HG03354 (cell line): ENCODE results near the gene SLC5A9.
A peak's percentile ranks its signal among the peaks of the same experiment; 100 is the strongest.

Source experiments
- ATAC-seq: cut with Tn5 transposase; IDR thresholded peaks from one replicate; pipeline ENCODE4 v1.9.1; 2021; ENCODE audit warnings: mild to moderate bottlenecking; ENCODE audit not compliant: unreplicated experiment, poor library complexity, severe bottlenecking

The SLC5A9 gene

GRCh38 chr1:48222501-48223242 lies at the start of gene SLC5A9:
Gene SLC5A9 (plus strand): TSS chr1:48222716. CDS start chr1:48222737, 21 bp downstream.
- no peak for ATAC-seq

DNA sequence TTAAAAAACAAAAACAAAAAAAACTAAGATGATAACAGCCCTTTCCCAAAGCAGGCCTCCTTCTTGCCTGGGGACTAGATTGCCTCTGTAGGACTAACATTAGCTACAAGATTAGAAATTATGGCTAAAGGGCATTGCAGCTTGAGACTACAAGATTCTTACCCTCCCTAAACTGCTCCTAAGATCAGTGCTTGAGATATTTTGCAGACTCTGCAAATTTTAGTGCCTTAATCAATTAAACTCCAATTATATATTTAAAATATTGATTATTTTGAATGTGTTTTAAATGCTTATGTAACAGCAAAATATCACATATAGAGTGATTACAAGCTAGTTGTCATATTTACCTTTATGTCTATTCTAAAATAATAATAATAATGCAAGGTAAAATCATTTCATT lies 47.4 kb upstream of the SLC5A9 start:
- no peak for ATAC-seq

- ATAC-seq: no peak
These were observed 45.3 kb upstream of the SLC5A9 start for GRCh38 chr1:48177257-48177656.

GRCh38 chr1:48181669-48182367 lies 40.7 kb upstream of the SLC5A9 start:
- peak; percentile 17 for ATAC-seq

- ATAC-seq: peak; percentile 88
These were observed 40.1 kb upstream of the SLC5A9 start for GRCh38 chr1:48182439-48182838.

DNA sequence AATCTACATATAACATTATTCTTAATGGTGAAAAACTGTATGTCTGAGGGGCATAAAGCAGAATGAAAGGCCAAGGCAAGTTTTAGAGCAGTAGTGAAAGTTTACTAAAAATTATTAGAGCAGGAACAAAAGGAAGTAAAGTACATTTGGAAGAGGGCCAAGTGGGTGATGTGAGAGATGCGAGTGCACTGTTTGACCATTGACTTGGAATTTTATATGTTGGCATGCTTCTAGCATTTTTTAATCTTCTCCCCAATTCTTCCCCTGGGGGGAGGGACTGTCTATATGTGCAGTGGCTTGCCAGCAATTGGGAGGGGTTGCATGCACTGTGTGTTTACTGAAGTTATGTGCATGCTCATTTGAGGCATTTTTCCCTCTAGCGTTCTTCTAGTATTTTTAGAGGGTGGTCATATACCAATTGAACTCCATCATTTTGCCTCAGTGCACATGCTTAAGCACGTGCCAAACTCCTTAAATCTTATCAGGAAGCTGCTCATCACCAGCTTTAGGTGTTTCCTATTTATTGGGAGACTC lies 36.1 kb upstream of the SLC5A9 start:
- ATAC-seq: no peak

DNA sequence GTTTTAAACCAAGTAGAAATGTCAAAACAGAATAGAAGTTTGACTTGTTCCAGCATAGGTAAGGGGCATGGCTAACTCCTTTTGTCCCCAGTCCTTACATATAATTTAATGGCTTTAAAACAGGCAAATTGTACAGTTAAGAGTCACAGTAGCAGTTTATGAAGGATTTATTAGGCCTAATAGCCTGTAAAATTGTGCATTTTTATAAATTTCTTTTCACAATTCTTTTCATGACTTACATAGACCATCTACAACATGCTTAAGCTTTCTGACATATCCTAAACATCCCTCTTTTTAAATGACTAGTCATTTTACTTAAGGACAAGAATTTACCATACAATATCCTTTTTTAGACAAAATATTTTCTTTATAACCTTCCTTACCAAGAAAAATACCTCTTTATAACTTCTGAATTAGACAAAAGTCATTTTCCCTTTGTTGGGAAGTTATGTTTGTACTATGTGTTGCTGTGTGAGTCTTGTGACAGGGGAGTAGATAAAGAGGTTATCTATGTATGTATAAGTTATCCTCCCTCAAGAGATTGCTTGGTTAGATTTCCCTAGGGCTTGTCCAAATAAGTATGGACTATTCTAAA lies 34.5 kb upstream of the SLC5A9 start:
- no peak for ATAC-seq

GRCh38 chr1:48190881-48191280 lies 31.6 kb upstream of the SLC5A9 start:
- ATAC-seq: no peak

DNA sequence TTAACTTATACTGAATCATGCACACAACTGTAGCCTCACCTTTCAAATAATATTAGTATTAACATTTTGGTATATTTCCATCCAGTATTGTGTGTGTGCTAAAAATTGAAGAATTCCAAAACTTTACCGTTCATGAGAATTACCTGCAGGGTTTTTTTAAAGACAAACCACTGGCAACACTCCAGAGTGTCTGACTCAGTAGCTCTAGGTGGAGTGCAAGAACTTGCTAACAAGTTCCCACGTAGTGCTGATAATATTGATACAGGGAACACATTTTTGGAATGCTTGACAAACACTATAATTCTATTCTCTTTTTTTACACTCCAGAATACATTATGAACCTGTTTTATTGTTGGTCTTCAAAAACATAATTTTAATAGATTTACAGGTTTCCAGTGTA lies 27.7 kb upstream of the SLC5A9 start:
- no peak for ATAC-seq

GRCh38 chr1:48196237-48196636 lies 26.3 kb upstream of the SLC5A9 start:
- ATAC-seq: no peak

DNA sequence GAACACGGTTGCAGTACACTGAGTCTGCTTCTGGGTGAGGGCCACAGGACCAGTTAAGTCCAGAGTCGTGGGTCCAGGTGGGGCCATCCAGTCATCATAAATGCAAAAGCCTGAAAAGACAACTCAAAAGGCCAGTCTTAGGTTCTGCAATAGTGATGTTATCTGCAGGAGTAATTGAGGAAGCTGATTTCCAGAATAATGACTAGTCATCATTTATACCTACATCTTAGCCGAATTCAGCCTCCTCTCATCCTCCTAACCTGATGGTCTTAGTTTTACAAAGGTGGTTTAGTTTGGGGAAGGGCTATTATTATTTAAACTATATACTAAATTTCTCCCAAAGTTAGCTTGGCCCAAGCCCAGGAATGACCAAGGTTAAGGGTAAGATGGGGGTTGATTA lies 23.5 kb upstream of the SLC5A9 start:
- ATAC-seq: no peak

DNA sequence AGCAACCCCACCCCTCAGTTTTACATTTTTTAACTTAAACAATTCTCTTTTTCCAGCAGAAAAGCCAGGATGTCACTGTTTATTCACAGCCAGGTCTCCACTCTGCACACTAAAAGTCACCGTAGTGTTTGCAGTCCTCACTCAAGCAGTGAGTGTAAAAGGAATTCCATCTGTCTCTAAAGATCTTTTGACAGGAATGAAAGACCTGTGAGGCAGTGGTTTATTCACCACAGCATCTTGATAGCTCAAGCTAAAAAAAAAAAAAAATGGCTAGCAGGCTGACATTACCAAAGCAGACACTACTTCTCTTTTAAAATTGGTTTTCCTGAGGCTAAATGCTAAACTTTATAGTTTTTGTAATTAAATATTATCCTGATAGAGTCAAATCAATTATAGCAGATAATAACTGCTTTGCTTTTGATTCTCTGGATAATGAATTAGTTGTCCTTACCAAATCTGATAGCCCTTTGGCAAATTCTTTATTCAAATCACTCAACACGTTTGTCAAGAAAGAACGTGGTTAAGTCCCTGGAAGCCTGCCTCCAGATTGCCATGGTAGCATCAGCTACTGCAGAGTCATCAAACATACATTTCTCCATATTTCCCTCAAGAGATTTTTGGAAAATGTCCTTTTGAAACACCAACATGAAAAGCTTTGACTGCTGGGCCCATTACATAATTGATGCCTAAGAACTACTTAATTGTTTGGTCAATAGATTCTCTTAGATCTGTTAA lies 22.2 kb upstream of the SLC5A9 start:
- no peak for ATAC-seq

DNA sequence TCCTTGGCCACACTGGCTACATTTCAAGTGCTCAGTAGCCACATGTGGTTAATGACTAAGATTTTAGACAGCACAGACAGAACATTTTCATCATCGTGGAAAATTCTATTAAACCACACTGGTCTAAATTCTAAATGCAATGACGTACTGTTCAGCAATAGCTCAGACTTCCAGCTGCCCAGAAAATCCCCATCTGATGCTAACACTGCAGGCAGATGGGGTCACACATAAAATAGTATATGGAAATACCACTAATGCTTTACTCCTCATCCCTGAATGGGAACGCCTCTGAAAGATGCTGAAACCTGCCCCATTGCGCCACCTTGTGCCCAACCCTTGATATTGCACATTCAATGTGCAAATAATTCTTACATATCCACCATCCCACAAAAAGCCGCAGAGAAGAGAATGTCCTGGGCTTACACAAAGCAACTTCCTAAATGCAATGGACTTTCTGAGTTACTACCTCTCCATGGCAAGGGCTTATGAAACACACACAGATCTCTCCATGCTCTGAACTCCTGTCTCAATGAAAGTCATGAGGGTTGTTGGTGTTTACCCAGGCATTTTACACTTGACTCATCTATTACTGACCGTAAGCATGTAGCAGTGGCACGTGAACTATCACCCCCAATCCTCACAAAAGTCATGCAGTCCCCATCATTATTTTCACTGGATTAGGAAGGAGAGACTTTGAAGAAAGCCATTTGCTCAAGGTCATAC lies 20.3 kb upstream of the SLC5A9 start:
- ATAC-seq: peak; percentile 69

GRCh38 chr1:48203287-48203900 lies 19.1 kb upstream of the SLC5A9 start:
- ATAC-seq: peak; percentile 70

- no peak for ATAC-seq
These were observed 17.0 kb upstream of the SLC5A9 start for GRCh38 chr1:48205522-48205921.

DNA sequence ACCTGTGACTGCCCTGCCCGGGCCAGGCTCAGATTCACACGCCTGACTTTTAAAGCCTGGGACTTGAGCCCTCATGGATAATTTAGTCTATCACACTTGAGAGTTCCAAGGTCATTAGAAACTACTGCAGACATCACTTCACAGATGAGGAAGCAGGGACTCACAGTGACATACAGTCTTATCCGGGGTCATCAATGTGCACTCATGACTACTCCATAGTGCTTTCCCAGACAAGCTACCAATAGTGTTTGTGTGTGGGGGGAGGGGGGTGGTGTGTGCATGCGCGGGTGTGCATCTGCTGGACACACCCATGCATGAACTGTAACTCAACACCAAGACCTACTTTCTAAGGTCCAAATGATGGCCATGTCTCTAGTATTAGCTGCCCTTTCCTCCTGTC lies 16.1 kb upstream of the SLC5A9 start:
- ATAC-seq: no peak

DNA sequence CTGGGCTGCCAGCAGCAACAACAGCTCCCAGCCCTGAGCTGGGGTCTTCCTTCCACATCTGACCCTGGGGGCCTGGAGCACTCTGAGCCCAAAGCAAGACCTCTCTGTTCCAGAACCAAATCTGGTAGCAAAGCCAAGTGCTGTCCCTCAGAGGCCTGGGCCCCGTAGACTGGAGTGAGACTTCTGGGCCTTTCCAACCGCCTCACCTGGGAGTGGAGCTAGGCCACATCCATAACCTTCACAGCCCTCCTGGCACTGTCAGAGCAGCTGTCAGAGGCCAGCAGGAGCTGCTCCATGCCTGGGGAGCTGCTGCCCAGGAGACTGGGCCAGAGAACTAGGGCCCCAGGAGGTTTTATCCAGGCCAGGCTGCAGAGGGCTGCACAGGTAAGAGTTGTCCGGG lies 15.4 kb upstream of the SLC5A9 start:
- no peak for ATAC-seq

- ATAC-seq: no peak
These were observed 14.9 kb upstream of the SLC5A9 start for GRCh38 chr1:48207536-48208075.

GRCh38 chr1:48208251-48208650 lies 14.3 kb upstream of the SLC5A9 start:
- ATAC-seq: no peak
